ENCODE data around the gene DSC1. TPM values are rescaled to one million over a fixed set of nuclear protein-coding genes. Genes with fewer than 3 reads are reported as not detected.
"Not testable (repeated sequence)": the region's sequence is repeated elsewhere in the genome, so short reads cannot be mapped to it uniquely, and the experiment has no call there.

The DSC1 gene
- total and polyA plus RNA-seq, 12 donors = not detected

DNA sequence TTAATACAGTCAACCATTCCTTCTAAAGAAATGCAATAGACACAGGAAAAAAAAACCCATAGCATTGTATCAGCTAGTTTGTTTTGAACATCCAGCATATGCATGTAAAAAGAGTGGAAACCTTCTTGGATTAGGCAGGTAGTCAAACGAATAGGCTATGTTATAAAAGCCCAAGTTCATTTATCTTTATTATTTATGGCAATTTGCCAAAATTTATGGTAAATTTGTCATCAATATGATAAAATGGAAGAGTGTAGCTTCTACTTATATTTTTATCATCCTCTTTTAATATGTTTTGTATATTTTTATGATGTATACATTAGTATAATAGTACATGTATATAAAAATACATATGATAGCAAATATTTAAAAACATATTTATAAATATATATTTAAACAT is 23.9 kb downstream of the DSC1 start:
- H3K27ac ChIP-seq = no peak overlapping the region
- intact Hi-C loops (cut with DNase I) = no loop called here
- TF ChIP-seq, protein P1, sequence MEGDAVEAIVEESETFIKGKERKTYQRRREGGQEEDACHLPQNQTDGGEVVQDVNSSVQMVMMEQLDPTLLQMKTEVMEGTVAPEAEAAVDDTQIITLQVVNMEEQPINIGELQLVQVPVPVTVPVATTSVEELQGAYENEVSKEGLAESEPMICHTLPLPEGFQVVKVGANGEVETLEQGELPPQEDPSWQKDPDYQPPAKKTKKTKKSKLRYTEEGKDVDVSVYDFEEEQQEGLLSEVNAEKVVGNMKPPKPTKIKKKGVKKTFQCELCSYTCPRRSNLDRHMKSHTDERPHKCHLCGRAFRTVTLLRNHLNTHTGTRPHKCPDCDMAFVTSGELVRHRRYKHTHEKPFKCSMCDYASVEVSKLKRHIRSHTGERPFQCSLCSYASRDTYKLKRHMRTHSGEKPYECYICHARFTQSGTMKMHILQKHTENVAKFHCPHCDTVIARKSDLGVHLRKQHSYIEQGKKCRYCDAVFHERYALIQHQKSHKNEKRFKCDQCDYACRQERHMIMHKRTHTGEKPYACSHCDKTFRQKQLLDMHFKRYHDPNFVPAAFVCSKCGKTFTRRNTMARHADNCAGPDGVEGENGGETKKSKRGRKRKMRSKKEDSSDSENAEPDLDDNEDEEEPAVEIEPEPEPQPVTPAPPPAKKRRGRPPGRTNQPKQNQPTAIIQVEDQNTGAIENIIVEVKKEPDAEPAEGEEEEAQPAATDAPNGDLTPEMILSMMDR (IDR thresholded peaks at IDR 0.05) = no peak
- no peak for TF ChIP-seq POLR2A (IDR thresholded peaks at IDR 0.05)
- 52 to 76% (median 58%) methylated on average over 1 of the region's 1 CpG for WGBS, 4 donors
- H3K9me3 ChIP-seq (replicated peaks in 1 of 3) = no peaks in the 10 kb centered on the region
- H3K4me3 ChIP-seq = no peak overlapping the region
- DNase-seq = no peak
- no peaks in the 10 kb centered on the region for H3K27me3 ChIP-seq
- H3K36me3 ChIP-seq (replicated peaks in 1 of 2) = no peaks in the 10 kb centered on the region
- no peaks in the 10 kb centered on the region for H3K4me1 ChIP-seq (replicated peaks in 1 of 2)

DNA sequence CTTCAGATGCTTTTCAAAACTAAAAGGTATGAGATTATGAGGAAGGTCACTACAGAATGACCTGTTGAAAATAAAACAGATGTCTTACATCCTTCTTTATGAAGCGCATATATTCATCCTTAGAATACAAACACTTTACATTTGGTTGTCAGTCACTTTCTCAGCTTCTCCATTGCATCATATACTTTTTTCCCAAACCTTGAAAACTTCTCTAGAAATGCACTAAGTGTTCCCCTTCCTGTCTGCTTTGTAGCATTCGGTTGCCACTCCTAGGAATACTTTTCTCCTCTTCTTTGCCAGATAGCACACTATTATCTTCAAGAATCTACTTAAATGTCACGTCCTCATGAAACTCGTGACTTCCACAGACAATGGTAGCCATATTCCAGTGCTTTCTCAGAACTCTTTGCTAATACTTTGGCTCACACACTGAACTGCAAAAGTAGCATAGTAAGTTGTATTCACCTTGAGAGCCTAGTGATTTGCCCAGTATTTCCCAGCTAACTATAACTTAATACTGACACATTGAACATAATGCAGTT is 27.6 kb downstream of the DSC1 start:
- WGBS, 4 donors = 67 to 87% (median 76%) methylated on average over 4 of the region's 4 CpGs
- no peaks in the 10 kb centered on the region for H3K27me3 ChIP-seq
- no peaks in the 10 kb centered on the region for H3K36me3 ChIP-seq (replicated peaks in 1 of 2)
- TF ChIP-seq, protein P1 (IDR thresholded peaks at IDR 0.05) = no peak
- no peak for TF ChIP-seq POLR2A (IDR thresholded peaks at IDR 0.05)
- intact Hi-C loops (cut with DNase I) = no loop called here
- no peak overlapping the region for H3K27ac ChIP-seq
- no peaks in the 10 kb centered on the region for H3K4me1 ChIP-seq (replicated peaks in 1 of 2)
- H3K4me3 ChIP-seq = no peak overlapping the region
- DNase-seq = no peak
- H3K9me3 ChIP-seq (replicated peaks in 1 of 3) = no peaks in the 10 kb centered on the region

DNA sequence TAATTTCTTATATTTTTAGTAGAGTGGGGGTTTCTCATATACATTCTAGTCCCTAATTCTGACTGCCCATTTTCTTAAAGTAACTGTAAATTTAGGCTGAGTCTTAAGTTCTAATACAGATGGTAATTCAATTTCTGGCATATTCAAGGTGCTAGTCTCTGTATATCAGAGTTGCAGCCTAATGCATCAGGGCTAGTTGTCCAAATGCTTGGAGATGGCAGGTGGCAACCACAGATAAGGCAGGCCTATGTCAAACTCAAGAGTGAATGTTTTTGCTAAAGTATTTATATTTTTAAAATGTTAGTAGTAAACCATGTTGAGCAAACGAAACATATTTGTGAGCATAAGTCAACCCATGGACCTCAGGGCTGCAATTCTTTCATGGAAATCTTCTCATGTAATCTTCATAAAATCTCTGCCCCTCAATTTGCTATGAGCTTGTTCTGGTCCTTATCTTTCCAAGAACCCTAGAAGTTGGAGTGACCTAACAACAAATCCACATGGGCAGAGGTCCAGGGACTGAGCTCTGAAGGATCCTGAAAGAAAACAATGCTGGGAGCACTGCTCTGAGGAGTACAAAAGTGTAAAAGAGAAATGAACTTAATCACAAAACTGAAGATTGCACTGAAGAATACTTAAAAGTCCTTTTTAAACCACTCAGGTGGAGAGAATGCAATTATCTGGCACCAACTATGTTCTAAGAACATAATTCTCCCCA is 33.1 kb downstream of the DSC1 start:
- H3K27me3 ChIP-seq = no peaks in the 10 kb centered on the region
- no peak for TF ChIP-seq POLR2A (IDR thresholded peaks at IDR 0.05)
- TF ChIP-seq, protein P1 (IDR thresholded peaks at IDR 0.05) = no peak
- no peaks in the 10 kb centered on the region for H3K36me3 ChIP-seq (replicated peaks in 1 of 2)
- no peaks in the 10 kb centered on the region for H3K9me3 ChIP-seq (replicated peaks in 1 of 3)
- H3K4me1 ChIP-seq (replicated peaks in 1 of 2) = no peaks in the 10 kb centered on the region
- no peak for DNase-seq
- intact Hi-C loops (cut with DNase I) = no loop called here
- WGBS, 4 donors = 42 to 65% (median 51%) methylated on average over 1 of the region's 1 CpG
- no peak overlapping the region for H3K27ac ChIP-seq
- H3K4me3 ChIP-seq = no peak overlapping the region

DNA sequence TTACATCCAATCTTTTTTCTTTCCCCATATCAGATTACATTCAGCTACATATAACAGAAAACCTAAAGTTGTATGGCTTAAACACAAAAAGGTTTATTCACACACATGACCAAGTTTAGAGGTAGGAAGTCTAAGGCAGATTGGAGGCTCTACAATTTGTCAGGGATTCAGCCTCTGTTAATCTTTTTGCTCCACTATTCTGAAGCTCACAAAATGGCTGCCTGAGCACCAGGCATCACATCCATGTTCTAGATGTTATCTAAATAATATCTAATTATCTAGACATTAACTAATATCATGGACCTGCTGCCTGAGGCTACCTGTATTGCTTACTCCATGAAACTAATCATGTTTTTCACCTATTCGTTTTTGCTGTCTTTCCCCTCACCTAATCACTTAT is 36.8 kb downstream of the DSC1 start:
- no peak for TF ChIP-seq POLR2A (IDR thresholded peaks at IDR 0.05)
- TF ChIP-seq, protein P1 (IDR thresholded peaks at IDR 0.05) = no peak
- H3K27me3 ChIP-seq = no peaks in the 10 kb centered on the region
- H3K4me1 ChIP-seq (replicated peaks in 1 of 2) = no peaks in the 10 kb centered on the region
- H3K27ac ChIP-seq = no peak overlapping the region
- intact Hi-C loops (cut with DNase I) = no loop called here
- no peaks in the 10 kb centered on the region for H3K9me3 ChIP-seq (replicated peaks in 1 of 3)
- no peak for DNase-seq
- no peaks in the 10 kb centered on the region for H3K36me3 ChIP-seq (replicated peaks in 1 of 2)
- 68 to 76% (median 72%) methylated on average over 1 of the region's 1 CpG for WGBS, 4 donors
- H3K4me3 ChIP-seq = no peak overlapping the region

DNA sequence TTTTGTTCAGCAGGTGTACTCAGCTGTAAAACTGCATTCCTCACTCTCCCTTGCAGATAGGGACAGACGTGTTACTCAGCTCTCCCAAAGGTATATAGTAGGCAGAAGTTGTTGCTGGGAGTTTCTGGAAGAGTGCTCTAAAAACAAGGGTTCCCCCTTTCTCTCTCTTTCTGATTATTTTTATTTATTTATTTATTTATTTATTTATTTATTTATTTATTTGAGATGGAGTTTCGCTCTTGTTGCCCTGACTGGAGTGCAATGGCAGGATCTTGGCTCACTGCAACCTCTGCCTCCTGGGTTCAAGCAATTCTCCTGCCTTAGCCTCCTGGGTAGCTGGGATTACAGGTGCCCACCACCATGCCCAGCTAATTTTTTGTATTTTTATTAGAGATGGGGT is 39.5 kb downstream of the DSC1 start:
- H3K4me1 ChIP-seq (replicated peaks in 1 of 2); intact Hi-C loops (cut with DNase I): not testable (repeated sequence)
- WGBS, 4 donors = 50 to 87% (median 83%) methylated on average over 2 of the region's 2 CpGs

More for the DNA sequence above, 39.5 kb downstream of the DSC1 start:
- H3K27me3 ChIP-seq; H3K4me3 ChIP-seq; H3K9me3 ChIP-seq (replicated peaks in 1 of 3); H3K27ac ChIP-seq; DNase-seq; H3K36me3 ChIP-seq (replicated peaks in 1 of 2): not testable (repeated sequence)

Measured in adrenal gland (tissue), 12 donors.